ENCODE measurements around the gene IRS2.

DNA sequence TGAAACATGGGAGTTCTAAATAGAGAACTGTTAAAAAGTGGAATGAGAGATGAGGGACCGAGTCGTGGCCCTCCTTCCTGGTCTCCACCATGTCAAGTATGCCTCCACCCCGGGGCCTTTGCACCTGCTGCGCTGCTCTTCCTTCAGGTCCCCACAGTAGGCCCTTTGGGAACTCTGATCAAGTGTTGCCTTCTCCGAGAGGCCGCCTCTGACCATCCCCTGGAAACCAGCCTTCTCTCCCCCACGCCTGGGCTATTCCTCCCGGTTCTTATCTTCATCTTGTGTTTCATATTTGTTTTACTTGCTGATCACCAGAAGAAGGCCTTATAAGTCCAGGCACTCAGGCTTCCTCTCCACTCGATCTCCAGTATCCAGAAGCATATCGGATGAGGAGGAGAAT, 40.0 kb downstream of the IRS2 start:
- TF ChIP-seq CTCF (IDR thresholded peaks at IDR 0.05) (no peak), POLR2AphosphoS5 (IDR thresholded peaks at IDR 0.05; ENCODE audit: low read depth, low read length) (no peak), TCF7L2 (IDR thresholded peaks at IDR 0.05; ENCODE audit: low read depth, low read length) (no peak), SIN3A (IDR thresholded peaks at IDR 0.05; ENCODE audit: borderline replicate concordance, insufficient read depth, low read depth, low read length) (no peak)
- TF ChIP-seq, protein P1, sequence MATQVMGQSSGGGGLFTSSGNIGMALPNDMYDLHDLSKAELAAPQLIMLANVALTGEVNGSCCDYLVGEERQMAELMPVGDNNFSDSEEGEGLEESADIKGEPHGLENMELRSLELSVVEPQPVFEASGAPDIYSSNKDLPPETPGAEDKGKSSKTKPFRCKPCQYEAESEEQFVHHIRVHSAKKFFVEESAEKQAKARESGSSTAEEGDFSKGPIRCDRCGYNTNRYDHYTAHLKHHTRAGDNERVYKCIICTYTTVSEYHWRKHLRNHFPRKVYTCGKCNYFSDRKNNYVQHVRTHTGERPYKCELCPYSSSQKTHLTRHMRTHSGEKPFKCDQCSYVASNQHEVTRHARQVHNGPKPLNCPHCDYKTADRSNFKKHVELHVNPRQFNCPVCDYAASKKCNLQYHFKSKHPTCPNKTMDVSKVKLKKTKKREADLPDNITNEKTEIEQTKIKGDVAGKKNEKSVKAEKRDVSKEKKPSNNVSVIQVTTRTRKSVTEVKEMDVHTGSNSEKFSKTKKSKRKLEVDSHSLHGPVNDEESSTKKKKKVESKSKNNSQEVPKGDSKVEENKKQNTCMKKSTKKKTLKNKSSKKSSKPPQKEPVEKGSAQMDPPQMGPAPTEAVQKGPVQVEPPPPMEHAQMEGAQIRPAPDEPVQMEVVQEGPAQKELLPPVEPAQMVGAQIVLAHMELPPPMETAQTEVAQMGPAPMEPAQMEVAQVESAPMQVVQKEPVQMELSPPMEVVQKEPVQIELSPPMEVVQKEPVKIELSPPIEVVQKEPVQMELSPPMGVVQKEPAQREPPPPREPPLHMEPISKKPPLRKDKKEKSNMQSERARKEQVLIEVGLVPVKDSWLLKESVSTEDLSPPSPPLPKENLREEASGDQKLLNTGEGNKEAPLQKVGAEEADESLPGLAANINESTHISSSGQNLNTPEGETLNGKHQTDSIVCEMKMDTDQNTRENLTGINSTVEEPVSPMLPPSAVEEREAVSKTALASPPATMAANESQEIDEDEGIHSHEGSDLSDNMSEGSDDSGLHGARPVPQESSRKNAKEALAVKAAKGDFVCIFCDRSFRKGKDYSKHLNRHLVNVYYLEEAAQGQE (IDR thresholded peaks at IDR 0.05; ENCODE audit: insufficient read depth in 1 of 2, low read depth in 2 of 2, low read length in 1 of 2), result no peak
